HT1080 (cell line): ENCODE results near the gene IQSEC1. TPM values are rescaled to one million over a fixed set of nuclear protein-coding genes. Genes with fewer than 3 reads are reported as not detected.

Source experiments
- DNase-seq: peaks from one replicate; pipeline ENCODE4 v3.0.0-alpha.2; 2015; ENCODE audit warnings: low read depth
- total RNA-seq: library from RNA; depleted of rRNA; stranded (reverse); fragments of >200 nt; shearing (Covaris generic); gene quantifications from 2 replicates; pipeline ENCODE4 v1.2.3, GENCODE V29; 2014

IQSEC1 gene
- total RNA-seq, 1 experiment from 2014 or later, result 1.3 TPM

GRCh38 chr3:12935861-12936830 is 137.1 kb downstream of the IQSEC1 start:
- no peak for DNase-seq

GRCh38 chr3:12935023-12935860 is 138.0 kb downstream of the IQSEC1 start:
- no peak for DNase-seq

- DNase-seq, result no peak
These were observed 138.8 kb downstream of the IQSEC1 start for GRCh38 chr3:12934431-12934830.

- no peak for DNase-seq
These were observed 139.3 kb downstream of the IQSEC1 start for GRCh38 chr3:12933901-12934300.

GRCh38 chr3:12932754-12933153 is 140.5 kb downstream of the IQSEC1 start:
- DNase-seq, result no peak

GRCh38 chr3:12932347-12932746 is 140.9 kb downstream of the IQSEC1 start:
- no peak for DNase-seq

GRCh38 chr3:12931273-12931905 is 141.8 kb downstream of the IQSEC1 start:
- no peak for DNase-seq

GRCh38 chr3:12929801-12930200 is 143.4 kb downstream of the IQSEC1 start:
- DNase-seq, result peak; percentile 15

- DNase-seq, result no peak
These were observed 146.6 kb downstream of the IQSEC1 start for GRCh38 chr3:12926660-12927059.

GRCh38 chr3:12925648-12926047 is 147.6 kb downstream of the IQSEC1 start:
- no peak for DNase-seq

GRCh38 chr3:12924437-12924836 is 148.8 kb downstream of the IQSEC1 start:
- no peak for DNase-seq

GRCh38 chr3:12922881-12923431 is 150.3 kb downstream of the IQSEC1 start:
- DNase-seq, result no peak

- no peak for DNase-seq
These were observed 150.9 kb downstream of the IQSEC1 start for GRCh38 chr3:12922306-12922705.

- no peak for DNase-seq
These were observed 151.5 kb downstream of the IQSEC1 start for GRCh38 chr3:12921736-12922135.

GRCh38 chr3:12920967-12921366 is 152.3 kb downstream of the IQSEC1 start:
- DNase-seq, result no peak

- no peak for DNase-seq
These were observed 154.0 kb downstream of the IQSEC1 start for GRCh38 chr3:12919205-12919604.

- peak; percentile 39 for DNase-seq
These were observed 155.0 kb downstream of the IQSEC1 start for GRCh38 chr3:12918231-12918630.

GRCh38 chr3:12916159-12916558 is 157.1 kb downstream of the IQSEC1 start:
- DNase-seq, result peak; percentile 38

GRCh38 chr3:12914088-12914487 is 159.1 kb downstream of the IQSEC1 start:
- DNase-seq, result no peak

- DNase-seq, result no peak
These were observed 161.3 kb downstream of the IQSEC1 start for GRCh38 chr3:12911881-12912415.
